IgD-negative memory B cell (primary cell): ENCODE results near the gene PSMA5. TPM values are rescaled to one million over a fixed set of nuclear protein-coding genes. Genes with fewer than 3 reads are reported as not detected.

ENCODE experiments used
- H3K27ac Mint-ChIP-seq, 3 donors: one replicate each; pipeline ENCODE4 v1.8.0; 2020 to 2022; ENCODE audit warnings: mild to moderate bottlenecking in 3 of 3, mixed read lengths in 3 of 3, moderate library complexity in 1 of 3
- H3K27me3 Mint-ChIP-seq: one replicate; pipeline ENCODE4 v1.8.0; 2021; ENCODE audit warnings: mixed read lengths
- H3K36me3 Mint-ChIP-seq: one replicate; pipeline ENCODE4 v1.8.0; 2020; ENCODE audit warnings: mild to moderate bottlenecking, mixed read lengths
- H3K4me1 Mint-ChIP-seq, 3 donors: one replicate each; pipeline ENCODE4 v1.8.0; 2020 to 2022; ENCODE audit warnings: mixed read lengths in 3 of 3, mild to moderate bottlenecking in 1 of 3
- H3K4me3 Mint-ChIP-seq, 4 donors: one replicate each; pipeline ENCODE4 v1.8.0; 2020 to 2022; ENCODE audit warnings: mild to moderate bottlenecking in 4 of 4, mixed read lengths in 4 of 4, moderate library complexity in 3 of 4
- H3K9me3 Mint-ChIP-seq, 3 donors: one replicate each; pipeline ENCODE4 v1.8.0; 2020 to 2021; ENCODE audit warnings: mixed read lengths in 3 of 3, mild to moderate bottlenecking in 1 of 3
- polyA plus RNA-seq: library from polyadenylated mRNA; unstranded; fragments of 300-500 nt; fragmentation: Illumina TruSeq; gene quantifications from one replicate; pipeline ENCODE4 v1.2.3, GENCODE V29; 2021

PSMA5 gene
- polyA plus RNA-seq, 1 donor from 2014 or later = 77.1 TPM

- Mint-ChIP-seq H3K9me3 (peaks cover 0 to 2% (median 0%) of the 10 kb centered on the region in 3 donors), H3K36me3 (no peaks in the 10 kb centered on the region), H3K27ac (no peak overlapping the region), H3K27me3 (peaks cover 28% of the 10 kb centered on the region), H3K4me3 (no peak overlapping the region), H3K4me1 (peaks cover 0 to 3% (median 3%) of the 10 kb centered on the region in 3 donors)
Measured at GRCh38 chr1:109373126-109373525, 53.1 kb downstream of the PSMA5 start.

- Mint-ChIP-seq H3K4me3 (no peak overlapping the region), H3K27ac (no peak overlapping the region), H3K27me3 (peaks cover 34% of the 10 kb centered on the region), H3K4me1 (peaks cover 0 to 3% (median 3%) of the 10 kb centered on the region in 3 donors), H3K36me3 (no peaks in the 10 kb centered on the region), H3K9me3 (peaks cover 0 to 2% (median 0%) of the 10 kb centered on the region in 3 donors)
Measured at GRCh38 chr1:109372281-109372680, 54.0 kb downstream of the PSMA5 start.

- Mint-ChIP-seq H3K4me3 (no peak overlapping the region), H3K36me3 (no peaks in the 10 kb centered on the region), H3K27me3 (peaks cover 43% of the 10 kb centered on the region), H3K9me3 (peaks cover 0 to 2% (median 0%) of the 10 kb centered on the region in 3 donors), H3K4me1 (peaks cover 0 to 3% (median 3%) of the 10 kb centered on the region in 3 donors), H3K27ac (no peak overlapping the region)
Measured at GRCh38 chr1:109371341-109371739, 54.9 kb downstream of the PSMA5 start.

GRCh38 chr1:109370712-109371340 is 55.4 kb downstream of the PSMA5 start:
- no peak overlapping the region for H3K27ac Mint-ChIP-seq

GRCh38 chr1:109369167-109369746 is 57.0 kb downstream of the PSMA5 start:
- Mint-ChIP-seq H3K4me1 (no peaks in the 10 kb centered on the region), H3K4me3 (no peak overlapping the region), H3K9me3 (no peaks in the 10 kb centered on the region), H3K27me3 (peaks cover 50% of the 10 kb centered on the region), H3K36me3 (no peaks in the 10 kb centered on the region), H3K27ac (no peak overlapping the region)

More at GRCh38 chr1:109370712-109371340, 55.4 kb downstream of the PSMA5 start:
- Mint-ChIP-seq H3K4me1 (peaks cover 0 to 3% (median 3%) of the 10 kb centered on the region in 3 donors), H3K9me3 (peaks cover 0 to 2% (median 0%) of the 10 kb centered on the region in 3 donors), H3K4me3 (no peak overlapping the region), H3K27me3 (peaks cover 44% of the 10 kb centered on the region), H3K36me3 (no peaks in the 10 kb centered on the region)

GRCh38 chr1:109368464-109368863 is 57.8 kb downstream of the PSMA5 start:
- Mint-ChIP-seq H3K9me3 (no peaks in the 10 kb centered on the region), H3K36me3 (no peaks in the 10 kb centered on the region), H3K4me3 (no peak overlapping the region), H3K27me3 (peaks cover 54% of the 10 kb centered on the region), H3K27ac (no peak overlapping the region), H3K4me1 (peaks cover 0 to 1% (median 0%) of the 10 kb centered on the region in 3 donors)

- Mint-ChIP-seq H3K4me3 (no peak overlapping the region), H3K36me3 (no peaks in the 10 kb centered on the region), H3K9me3 (no peaks in the 10 kb centered on the region), H3K27ac (no peak overlapping the region), H3K27me3 (peaks cover 47% of the 10 kb centered on the region), H3K4me1 (peaks cover 0 to 1% (median 0%) of the 10 kb centered on the region in 3 donors)
Measured at GRCh38 chr1:109367626-109368025, 58.6 kb downstream of the PSMA5 start.

- Mint-ChIP-seq H3K27ac (no peak overlapping the region), H3K4me1 (peaks cover 0 to 1% (median 0%) of the 10 kb centered on the region in 3 donors), H3K36me3 (no peaks in the 10 kb centered on the region), H3K9me3 (no peaks in the 10 kb centered on the region), H3K4me3 (no peak overlapping the region), H3K27me3 (peaks cover 42% of the 10 kb centered on the region)
Measured at GRCh38 chr1:109365642-109366204, 60.5 kb downstream of the PSMA5 start.

- Mint-ChIP-seq H3K4me1 (peaks cover 0 to 1% (median 0%) of the 10 kb centered on the region in 3 donors), H3K27ac (no peak overlapping the region), H3K27me3 (peaks cover 33% of the 10 kb centered on the region), H3K4me3 (no peak overlapping the region), H3K9me3 (no peaks in the 10 kb centered on the region), H3K36me3 (no peaks in the 10 kb centered on the region)
Measured at GRCh38 chr1:109361649-109362048, 64.6 kb downstream of the PSMA5 start.

- Mint-ChIP-seq H3K4me3 (no peak overlapping the region), H3K27ac (no peak overlapping the region), H3K36me3 (no peaks in the 10 kb centered on the region), H3K9me3 (no peaks in the 10 kb centered on the region), H3K27me3 (peaks cover 30% of the 10 kb centered on the region), H3K4me1 (peaks cover 0 to 1% (median 0%) of the 10 kb centered on the region in 3 donors)
Measured at GRCh38 chr1:109361069-109361468, 65.2 kb downstream of the PSMA5 start.

GRCh38 chr1:109357616-109358015 is 68.6 kb downstream of the PSMA5 start:
- H3K36me3 Mint-ChIP-seq = no peaks in the 10 kb centered on the region
- H3K27me3 Mint-ChIP-seq = peaks cover 23% of the 10 kb centered on the region
- no peaks in the 10 kb centered on the region for H3K4me1 Mint-ChIP-seq
- no peaks in the 10 kb centered on the region for H3K9me3 Mint-ChIP-seq
- H3K27ac Mint-ChIP-seq = no peak overlapping the region
- H3K4me3 Mint-ChIP-seq = no peak overlapping the region

- Mint-ChIP-seq H3K36me3 (no peaks in the 10 kb centered on the region), H3K27me3 (peaks cover 23% of the 10 kb centered on the region), H3K4me1 (no peaks in the 10 kb centered on the region), H3K9me3 (no peaks in the 10 kb centered on the region), H3K27ac (no peak overlapping the region), H3K4me3 (no peak overlapping the region)
Measured at GRCh38 chr1:109356915-109357314, 69.3 kb downstream of the PSMA5 start.

- Mint-ChIP-seq H3K9me3 (no peaks in the 10 kb centered on the region), H3K4me1 (no peaks in the 10 kb centered on the region), H3K4me3 (no peak overlapping the region), H3K27ac (no peak overlapping the region), H3K27me3 (peaks cover 23% of the 10 kb centered on the region), H3K36me3 (no peaks in the 10 kb centered on the region)
Measured at GRCh38 chr1:109356505-109356904, 69.7 kb downstream of the PSMA5 start.

- Mint-ChIP-seq H3K36me3 (no peaks in the 10 kb centered on the region), H3K4me1 (no peaks in the 10 kb centered on the region)
Measured at GRCh38 chr1:109354929-109355328, 71.3 kb downstream of the PSMA5 start.

GRCh38 chr1:109351457-109351856 is 74.8 kb downstream of the PSMA5 start:
- H3K4me1 Mint-ChIP-seq = no peaks in the 10 kb centered on the region
- no peak overlapping the region for H3K4me3 Mint-ChIP-seq
- H3K9me3 Mint-ChIP-seq = no peaks in the 10 kb centered on the region
- no peak overlapping the region for H3K27ac Mint-ChIP-seq
- H3K27me3 Mint-ChIP-seq = peaks cover 10% of the 10 kb centered on the region
- no peaks in the 10 kb centered on the region for H3K36me3 Mint-ChIP-seq

More at GRCh38 chr1:109354929-109355328, 71.3 kb downstream of the PSMA5 start:
- Mint-ChIP-seq H3K27me3 (peaks cover 18% of the 10 kb centered on the region), H3K4me3 (no peak overlapping the region), H3K9me3 (no peaks in the 10 kb centered on the region), H3K27ac (no peak overlapping the region)

GRCh38 chr1:109350655-109351054 is 75.6 kb downstream of the PSMA5 start:
- Mint-ChIP-seq H3K27ac (no peak overlapping the region), H3K9me3 (no peaks in the 10 kb centered on the region), H3K4me1 (no peaks in the 10 kb centered on the region), H3K27me3 (peaks cover 9% of the 10 kb centered on the region), H3K36me3 (no peaks in the 10 kb centered on the region), H3K4me3 (no peak overlapping the region)
